Parathyroid adenoma (tissue), 2 donors: ENCODE measurements around the gene STPG2.

ENCODE experiments used
- H2AFZ ChIP-seq: fragments of 300-600 bp; sonication (generic); one replicate; pipeline ENCODE4 v1.7.0; 2017; ENCODE audit warnings: antibody characterized with exemption, mild to moderate bottlenecking
- H3K27ac ChIP-seq: fragments of 300-600 bp; sonication (generic); one replicate; pipeline ENCODE4 v1.7.0; 2017
- H3K27me3 ChIP-seq: fragments of 300-600 bp; sonication (generic); one replicate; pipeline ENCODE4 v1.7.0; 2017; ENCODE audit warnings: low read length; ENCODE audit not compliant: control insufficient read depth, insufficient read depth
- H3K36me3 ChIP-seq: fragments of 300-600 bp; sonication (generic); one replicate; pipeline ENCODE4 v1.7.0; 2017; ENCODE audit warnings: low read length; ENCODE audit not compliant: control insufficient read depth, insufficient read depth
- H3K4me1 ChIP-seq: fragments of 300-600 bp; sonication (generic); one replicate; pipeline ENCODE4 v1.7.0; 2017; ENCODE audit warnings: control low read depth
- H3K4me2 ChIP-seq: fragments of 300-600 bp; sonication (generic); one replicate; pipeline ENCODE4 v1.7.0; 2017; ENCODE audit warnings: low read length
- H3K4me3 ChIP-seq: fragments of 300-600 bp; sonication (generic); one replicate; pipeline ENCODE4 v1.7.0; 2017; ENCODE audit warnings: low read depth, low read length
- H3K79me2 ChIP-seq: fragments of 300-600 bp; sonication (generic); one replicate; pipeline ENCODE4 v1.7.0; 2017; ENCODE audit warnings: control low read depth
- H3K9ac ChIP-seq: fragments of 300-600 bp; sonication (generic); one replicate; pipeline ENCODE4 v1.7.0; 2017; ENCODE audit warnings: mild to moderate bottlenecking
- H3K9me3 ChIP-seq: fragments of 300-600 bp; sonication (generic); one replicate; pipeline ENCODE4 v1.7.0; 2017; ENCODE audit warnings: low read length; ENCODE audit not compliant: control insufficient read depth
- CTCF ChIP-seq: fragments of 300-600 bp; sonication (generic); IDR thresholded peaks from one replicate; pipeline ENCODE4 v1.7.0; 2017; ENCODE audit warnings: antibody characterized with exemption, mild to moderate bottlenecking
- donor health status: primary hyperparathyroidism.

STPG2 gene

GRCh38 chr4:97665553-97665952 is 477.7 kb downstream of the STPG2 start:
- H2AFZ ChIP-seq: no peak overlapping the region
- H3K27me3 ChIP-seq: no peaks in the 10 kb centered on the region
- no peaks in the 10 kb centered on the region for H3K9me3 ChIP-seq
- H3K4me1 ChIP-seq: no peaks in the 10 kb centered on the region
- H3K9ac ChIP-seq: no peak overlapping the region
- H3K4me2 ChIP-seq: no peak overlapping the region
- H3K4me3 ChIP-seq: no peak overlapping the region
- no peak for TF ChIP-seq CTCF
- no peaks in the 10 kb centered on the region for H3K79me2 ChIP-seq
- H3K27ac ChIP-seq: no peak overlapping the region
- H3K36me3 ChIP-seq: no peaks in the 10 kb centered on the region

- H3K9me3 ChIP-seq: no peaks in the 10 kb centered on the region
- no peak overlapping the region for H2AFZ ChIP-seq
- H3K27ac ChIP-seq: no peak overlapping the region
- H3K4me2 ChIP-seq: no peak overlapping the region
- no peak overlapping the region for H3K4me3 ChIP-seq
- no peaks in the 10 kb centered on the region for H3K79me2 ChIP-seq
- no peak overlapping the region for H3K9ac ChIP-seq
- no peaks in the 10 kb centered on the region for H3K36me3 ChIP-seq
- H3K27me3 ChIP-seq: no peaks in the 10 kb centered on the region
- no peaks in the 10 kb centered on the region for H3K4me1 ChIP-seq
- no peak for TF ChIP-seq CTCF
Observed at GRCh38 chr4:97664741-97665140, 478.5 kb downstream of the STPG2 start.

GRCh38 chr4:97662133-97662532 is 481.1 kb downstream of the STPG2 start:
- H3K27me3 ChIP-seq: no peaks in the 10 kb centered on the region
- no peak for TF ChIP-seq CTCF
- H3K27ac ChIP-seq: no peak overlapping the region
- no peak overlapping the region for H3K4me2 ChIP-seq
- no peak overlapping the region for H3K9ac ChIP-seq
- H3K4me1 ChIP-seq: no peaks in the 10 kb centered on the region
- H3K4me3 ChIP-seq: no peak overlapping the region
- H2AFZ ChIP-seq: no peak overlapping the region
- no peaks in the 10 kb centered on the region for H3K36me3 ChIP-seq
- no peaks in the 10 kb centered on the region for H3K79me2 ChIP-seq
- no peaks in the 10 kb centered on the region for H3K9me3 ChIP-seq

- Histone ChIP-seq H3K9me3 (no peaks in the 10 kb centered on the region), H3K9ac (no peak overlapping the region), H3K27ac (no peak overlapping the region), H2AFZ (no peak overlapping the region), H3K36me3 (no peaks in the 10 kb centered on the region), H3K79me2 (no peaks in the 10 kb centered on the region), H3K4me3 (no peak overlapping the region), H3K27me3 (no peaks in the 10 kb centered on the region), H3K4me1 (no peaks in the 10 kb centered on the region), H3K4me2 (no peak overlapping the region)
- TF ChIP-seq CTCF: no peak
Observed at GRCh38 chr4:97656044-97656720, 487.1 kb downstream of the STPG2 start.

- no peaks in the 10 kb centered on the region for H3K27me3 ChIP-seq
- no peaks in the 10 kb centered on the region for H3K9me3 ChIP-seq
- no peaks in the 10 kb centered on the region for H3K4me1 ChIP-seq
- no peak overlapping the region for H3K4me2 ChIP-seq
- no peak for TF ChIP-seq CTCF
- H3K79me2 ChIP-seq: no peaks in the 10 kb centered on the region
- no peak overlapping the region for H3K9ac ChIP-seq
- no peaks in the 10 kb centered on the region for H3K36me3 ChIP-seq
- H2AFZ ChIP-seq: no peak overlapping the region
- no peak overlapping the region for H3K4me3 ChIP-seq
- no peak overlapping the region for H3K27ac ChIP-seq
Observed at GRCh38 chr4:97653701-97654100, 489.6 kb downstream of the STPG2 start.
